ENCODE results near the gene MBOAT7.

GRCh38 chr19:54179921-54180461, 9.4 kb downstream of the MBOAT7 start:
- no peak for TF ChIP-seq CTCF (IDR thresholded peaks at IDR 0.05; ENCODE audit: low read depth, low read length, missing input control)
- peak in 1 of 2 donors; percentile 35 for TF ChIP-seq RAD21 (IDR thresholded peaks at IDR 0.05)
- no peak for TF ChIP-seq SP1 (IDR thresholded peaks at IDR 0.05)
- TF ChIP-seq RXRA (IDR thresholded peaks at IDR 0.05), result no peak
- no peak for TF ChIP-seq REST (IDR thresholded peaks at IDR 0.05)
- no peak for TF ChIP-seq JUND (IDR thresholded peaks at IDR 0.05)
- TF ChIP-seq FOXA1 (IDR thresholded peaks at IDR 0.05), result no peak
- TF ChIP-seq MAX (IDR thresholded peaks at IDR 0.05), result no peak
- TF ChIP-seq GABPA (IDR thresholded peaks at IDR 0.05 in 1 of 2, conservative IDR thresholded peaks at IDR 0.05 in 1 of 2), result no peak
- no peak for TF ChIP-seq TAF1 (conservative IDR thresholded peaks at IDR 0.05)
